Measurements from ENCODE around the gene CNST. TPM values are rescaled to one million over a fixed set of nuclear protein-coding genes. Genes with fewer than 3 reads are reported as not detected.

Gene CNST
- total and polyA plus RNA-seq, 2 of the 13 experiments (the other 11 are each of a cell fraction or from before 2014, with no cell fraction given), result 6.3 to 12.4 TPM

DNA sequence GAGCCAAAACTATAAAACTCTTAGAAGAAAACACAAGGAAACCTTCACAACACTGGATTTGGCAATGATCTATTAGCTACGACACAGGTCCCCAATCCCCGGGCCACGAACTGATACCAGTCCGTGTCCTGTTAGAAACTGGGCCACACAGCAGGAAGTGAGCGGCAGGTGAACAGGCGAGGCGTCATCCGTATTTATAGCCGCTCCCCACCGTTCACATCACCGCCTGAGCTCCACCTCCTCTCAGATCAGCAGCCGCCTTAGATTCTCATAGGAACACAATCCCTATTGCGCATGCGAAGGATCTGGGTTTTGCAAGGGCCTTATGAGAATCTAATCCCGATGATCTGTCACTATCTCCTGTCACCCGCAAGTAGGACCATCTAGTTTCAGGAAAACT lies 12.1 kb upstream of the CNST start:
- no TSS peak for BruUV-seq (replicated peaks)
- Histone ChIP-seq H3K79me2 (ENCODE audit: insufficient read depth, low read length) (peaks cover 10% of the 10 kb centered on the region), H3K9ac (ENCODE audit: insufficient read depth, low read depth, low read length) (no peak overlapping the region), H3K4me2 (ENCODE audit: low read depth, low read length) (no peak overlapping the region), H3K27ac (ENCODE audit: extremely low read length, insufficient read depth, low read length) (no peak overlapping the region), H3K36me3 (replicated peaks in 1 of 2; ENCODE audit: control insufficient read depth in 1 of 2, insufficient read depth in 2 of 2, low read length in 2 of 2) (peaks cover 27 to 70% of the 10 kb centered on the region in 2 experiments), H2AFZ (ENCODE audit: low read length) (no peak overlapping the region), H3K4me1 (ENCODE audit: insufficient read depth, low read length) (peaks cover 10% of the 10 kb centered on the region), H3K9me3 (ENCODE audit: low read length) (no peaks in the 10 kb centered on the region), H3K4me3 (replicated peaks in 1 of 3; ENCODE audit: insufficient read depth in 1 of 3, low read depth in 2 of 3, low read length in 3 of 3) (no peak overlapping the region), H3K27me3 (ENCODE audit: control insufficient read depth in 1 of 2, insufficient read depth in 2 of 2, low read length in 2 of 2) (no peaks in the 10 kb centered on the region), H4K20me1 (ENCODE audit: insufficient read depth, low read length) (peaks cover 4% of the 10 kb centered on the region)
- ChIA-PET CTCF (ENCODE audit: low intra/inter-chr PET ratio, low total read pairs) (no interaction called here), POLR2A (no interaction called here)
- DNase-seq (ENCODE audit: low spot score) (no peak), FAIRE-seq (no peak), ATAC-seq (no peak)
- WGBS (ENCODE audit: low lambda C conversion rate), result 99% methylated on average over 16 of the region's 16 CpGs
- TF ChIP-seq, protein P1, sequence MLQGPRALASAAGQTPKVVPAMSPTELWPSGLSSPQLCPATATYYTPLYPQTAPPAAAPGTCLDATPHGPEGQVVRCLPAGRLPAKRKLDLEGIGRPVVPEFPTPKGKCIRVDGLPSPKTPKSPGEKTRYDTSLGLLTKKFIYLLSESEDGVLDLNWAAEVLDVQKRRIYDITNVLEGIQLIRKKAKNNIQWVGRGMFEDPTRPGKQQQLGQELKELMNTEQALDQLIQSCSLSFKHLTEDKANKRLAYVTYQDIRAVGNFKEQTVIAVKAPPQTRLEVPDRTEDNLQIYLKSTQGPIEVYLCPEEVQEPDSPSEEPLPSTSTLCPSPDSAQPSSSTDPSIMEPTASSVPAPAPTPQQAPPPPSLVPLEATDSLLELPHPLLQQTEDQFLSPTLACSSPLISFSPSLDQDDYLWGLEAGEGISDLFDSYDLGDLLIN (CRISPR knock-in tag; IDR thresholded peaks at IDR 0.05; ENCODE audit: borderline replicate concordance), result no peak
- TF ChIP-seq SUZ12 (IDR thresholded peaks at IDR 0.05; ENCODE audit: low read depth, low read length) (no peak), FOSL1 (CRISPR knock-in tag; IDR thresholded peaks at IDR 0.05; ENCODE audit: borderline replicate concordance) (no peak), RELA (CRISPR knock-in tag; IDR thresholded peaks at IDR 0.05) (no peak), HES4 (CRISPR knock-in tag; IDR thresholded peaks at IDR 0.05; ENCODE audit: borderline replicate concordance) (no peak)
- TF ChIP-seq, protein P2, sequence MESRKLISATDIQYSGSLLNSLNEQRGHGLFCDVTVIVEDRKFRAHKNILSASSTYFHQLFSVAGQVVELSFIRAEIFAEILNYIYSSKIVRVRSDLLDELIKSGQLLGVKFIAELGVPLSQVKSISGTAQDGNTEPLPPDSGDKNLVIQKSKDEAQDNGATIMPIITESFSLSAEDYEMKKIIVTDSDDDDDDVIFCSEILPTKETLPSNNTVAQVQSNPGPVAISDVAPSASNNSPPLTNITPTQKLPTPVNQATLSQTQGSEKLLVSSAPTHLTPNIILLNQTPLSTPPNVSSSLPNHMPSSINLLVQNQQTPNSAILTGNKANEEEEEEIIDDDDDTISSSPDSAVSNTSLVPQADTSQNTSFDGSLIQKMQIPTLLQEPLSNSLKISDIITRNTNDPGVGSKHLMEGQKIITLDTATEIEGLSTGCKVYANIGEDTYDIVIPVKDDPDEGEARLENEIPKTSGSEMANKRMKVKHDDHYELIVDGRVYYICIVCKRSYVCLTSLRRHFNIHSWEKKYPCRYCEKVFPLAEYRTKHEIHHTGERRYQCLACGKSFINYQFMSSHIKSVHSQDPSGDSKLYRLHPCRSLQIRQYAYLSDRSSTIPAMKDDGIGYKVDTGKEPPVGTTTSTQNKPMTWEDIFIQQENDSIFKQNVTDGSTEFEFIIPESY (CRISPR knock-in tag; IDR thresholded peaks at IDR 0.05), result no peak
- TF ChIP-seq, protein P3, sequence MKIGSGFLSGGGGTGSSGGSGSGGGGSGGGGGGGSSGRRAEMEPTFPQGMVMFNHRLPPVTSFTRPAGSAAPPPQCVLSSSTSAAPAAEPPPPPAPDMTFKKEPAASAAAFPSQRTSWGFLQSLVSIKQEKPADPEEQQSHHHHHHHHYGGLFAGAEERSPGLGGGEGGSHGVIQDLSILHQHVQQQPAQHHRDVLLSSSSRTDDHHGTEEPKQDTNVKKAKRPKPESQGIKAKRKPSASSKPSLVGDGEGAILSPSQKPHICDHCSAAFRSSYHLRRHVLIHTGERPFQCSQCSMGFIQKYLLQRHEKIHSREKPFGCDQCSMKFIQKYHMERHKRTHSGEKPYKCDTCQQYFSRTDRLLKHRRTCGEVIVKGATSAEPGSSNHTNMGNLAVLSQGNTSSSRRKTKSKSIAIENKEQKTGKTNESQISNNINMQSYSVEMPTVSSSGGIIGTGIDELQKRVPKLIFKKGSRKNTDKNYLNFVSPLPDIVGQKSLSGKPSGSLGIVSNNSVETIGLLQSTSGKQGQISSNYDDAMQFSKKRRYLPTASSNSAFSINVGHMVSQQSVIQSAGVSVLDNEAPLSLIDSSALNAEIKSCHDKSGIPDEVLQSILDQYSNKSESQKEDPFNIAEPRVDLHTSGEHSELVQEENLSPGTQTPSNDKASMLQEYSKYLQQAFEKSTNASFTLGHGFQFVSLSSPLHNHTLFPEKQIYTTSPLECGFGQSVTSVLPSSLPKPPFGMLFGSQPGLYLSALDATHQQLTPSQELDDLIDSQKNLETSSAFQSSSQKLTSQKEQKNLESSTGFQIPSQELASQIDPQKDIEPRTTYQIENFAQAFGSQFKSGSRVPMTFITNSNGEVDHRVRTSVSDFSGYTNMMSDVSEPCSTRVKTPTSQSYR (CRISPR knock-in tag; IDR thresholded peaks at IDR 0.05; ENCODE audit: borderline replicate concordance), result no peak
- TF ChIP-seq, protein P4, sequence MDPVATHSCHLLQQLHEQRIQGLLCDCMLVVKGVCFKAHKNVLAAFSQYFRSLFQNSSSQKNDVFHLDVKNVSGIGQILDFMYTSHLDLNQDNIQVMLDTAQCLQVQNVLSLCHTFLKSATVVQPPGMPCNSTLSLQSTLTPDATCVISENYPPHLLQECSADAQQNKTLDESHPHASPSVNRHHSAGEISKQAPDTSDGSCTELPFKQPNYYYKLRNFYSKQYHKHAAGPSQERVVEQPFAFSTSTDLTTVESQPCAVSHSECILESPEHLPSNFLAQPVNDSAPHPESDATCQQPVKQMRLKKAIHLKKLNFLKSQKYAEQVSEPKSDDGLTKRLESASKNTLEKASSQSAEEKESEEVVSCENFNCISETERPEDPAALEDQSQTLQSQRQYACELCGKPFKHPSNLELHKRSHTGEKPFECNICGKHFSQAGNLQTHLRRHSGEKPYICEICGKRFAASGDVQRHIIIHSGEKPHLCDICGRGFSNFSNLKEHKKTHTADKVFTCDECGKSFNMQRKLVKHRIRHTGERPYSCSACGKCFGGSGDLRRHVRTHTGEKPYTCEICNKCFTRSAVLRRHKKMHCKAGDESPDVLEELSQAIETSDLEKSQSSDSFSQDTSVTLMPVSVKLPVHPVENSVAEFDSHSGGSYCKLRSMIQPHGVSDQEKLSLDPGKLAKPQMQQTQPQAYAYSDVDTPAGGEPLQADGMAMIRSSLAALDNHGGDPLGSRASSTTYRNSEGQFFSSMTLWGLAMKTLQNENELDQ (CRISPR knock-in tag; IDR thresholded peaks at IDR 0.05; ENCODE audit: borderline replicate concordance), result no peak
- intact Hi-C loops (cut with micrococcal nuclease; ENCODE audit: unreplicated experiment), result no loop called here
- in situ Hi-C loops (cut with HindIII; ENCODE audit: extremely low pct_ligation_motif_present, low pct_unique_long_range_greater_than_20kb), result no loop called here

Data from HepG2 (cell line).